ENCODE measurements around the gene F11. TPM values are rescaled to one million over a fixed set of nuclear protein-coding genes. Genes with fewer than 3 reads are reported as not detected.

F11 gene
- total and polyA plus RNA-seq, 7 donors: 0.08 to 0.22 (median 0.19) TPM; not detected in 4

GRCh38 chr4:186326391-186326790 is 60.4 kb downstream of the F11 start:
- TF ChIP-seq, protein P1, sequence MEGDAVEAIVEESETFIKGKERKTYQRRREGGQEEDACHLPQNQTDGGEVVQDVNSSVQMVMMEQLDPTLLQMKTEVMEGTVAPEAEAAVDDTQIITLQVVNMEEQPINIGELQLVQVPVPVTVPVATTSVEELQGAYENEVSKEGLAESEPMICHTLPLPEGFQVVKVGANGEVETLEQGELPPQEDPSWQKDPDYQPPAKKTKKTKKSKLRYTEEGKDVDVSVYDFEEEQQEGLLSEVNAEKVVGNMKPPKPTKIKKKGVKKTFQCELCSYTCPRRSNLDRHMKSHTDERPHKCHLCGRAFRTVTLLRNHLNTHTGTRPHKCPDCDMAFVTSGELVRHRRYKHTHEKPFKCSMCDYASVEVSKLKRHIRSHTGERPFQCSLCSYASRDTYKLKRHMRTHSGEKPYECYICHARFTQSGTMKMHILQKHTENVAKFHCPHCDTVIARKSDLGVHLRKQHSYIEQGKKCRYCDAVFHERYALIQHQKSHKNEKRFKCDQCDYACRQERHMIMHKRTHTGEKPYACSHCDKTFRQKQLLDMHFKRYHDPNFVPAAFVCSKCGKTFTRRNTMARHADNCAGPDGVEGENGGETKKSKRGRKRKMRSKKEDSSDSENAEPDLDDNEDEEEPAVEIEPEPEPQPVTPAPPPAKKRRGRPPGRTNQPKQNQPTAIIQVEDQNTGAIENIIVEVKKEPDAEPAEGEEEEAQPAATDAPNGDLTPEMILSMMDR (IDR thresholded peaks at IDR 0.05): no peak
- H3K36me3 ChIP-seq (ENCODE audit: insufficient read depth in 1 of 2, low read depth in 1 of 2): no peaks in the 10 kb centered on the region
- intact Hi-C loops (cut with DNase I): no loop called here

DNA sequence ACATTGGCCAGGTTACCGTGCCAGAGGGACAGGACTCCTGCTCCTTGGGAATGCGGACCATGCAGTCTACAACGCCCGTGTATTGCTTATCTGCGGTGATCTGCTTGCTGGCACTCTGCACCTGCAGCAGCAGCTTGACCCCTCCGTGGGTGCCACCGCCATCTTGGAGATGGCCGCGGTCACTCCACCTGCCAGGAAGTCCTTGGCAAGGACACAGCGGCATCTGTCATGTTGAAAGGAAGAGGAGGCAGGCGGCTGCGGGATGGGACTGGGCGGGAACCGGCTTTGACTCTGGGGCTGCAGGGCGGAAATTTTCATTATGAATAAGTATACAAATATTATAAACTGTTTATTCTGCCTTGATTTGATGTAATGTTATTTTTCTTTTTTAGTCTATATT is 63.4 kb downstream of the F11 start:
- H3K36me3 ChIP-seq (ENCODE audit: insufficient read depth in 1 of 2, low read depth in 1 of 2): no peaks in the 10 kb centered on the region
- no peak for DNase-seq
- 96 to 97% (median 96%) methylated on average over 15 of the region's 15 CpGs for WGBS, 3 donors
- H3K4me1 ChIP-seq: no peaks in the 10 kb centered on the region
- H3K27ac ChIP-seq: no peak overlapping the region
- H3K9me3 ChIP-seq: peaks cover 11% of the 10 kb centered on the region
- H3K27me3 ChIP-seq (ENCODE audit: insufficient read depth in 3 of 3, low read length in 2 of 3): no peaks in the 10 kb centered on the region
- intact Hi-C loops (cut with DNase I): no loop called here
- ATAC-seq: no peak
- H3K4me3 ChIP-seq: no peak overlapping the region
- TF ChIP-seq, protein P1 (IDR thresholded peaks at IDR 0.05): no peak

More at GRCh38 chr4:186326391-186326790, 60.4 kb downstream of the F11 start:
- Histone ChIP-seq H3K27ac (no peak overlapping the region), H3K9me3 (peaks cover 5% of the 10 kb centered on the region), H3K4me3 (no peak overlapping the region), H3K4me1 (no peaks in the 10 kb centered on the region), H3K27me3 (ENCODE audit: insufficient read depth in 3 of 3, low read length in 2 of 3) (no peaks in the 10 kb centered on the region)
- WGBS, 3 donors: 55 to 65% (median 60%) methylated on average over 3 of the region's 3 CpGs
- no peak for DNase-seq
- no peak for ATAC-seq

DNA sequence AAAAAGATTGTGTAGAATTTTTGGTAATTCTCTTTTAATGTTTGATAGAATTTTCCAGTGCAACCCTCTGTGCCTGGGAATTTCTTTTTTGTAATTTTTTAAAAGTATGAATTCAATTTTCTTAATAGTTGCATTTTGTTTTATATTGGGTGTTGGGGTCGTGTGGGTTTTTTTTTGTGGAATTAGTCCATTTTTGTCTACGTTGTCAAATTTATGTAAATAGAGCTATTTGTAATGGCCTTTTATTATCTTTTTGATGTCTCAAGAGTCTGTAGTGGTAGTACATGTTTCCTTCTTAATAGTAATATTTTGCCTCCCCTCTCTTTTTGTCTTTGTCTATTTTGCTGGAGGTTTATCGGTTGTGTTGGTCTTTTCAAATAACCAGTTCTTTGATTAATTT is 64.4 kb downstream of the F11 start:
- intact Hi-C loops (cut with DNase I): no loop called here
- H3K9me3 ChIP-seq: peaks cover 11% of the 10 kb centered on the region
- DNase-seq: no peak
- H3K36me3 ChIP-seq (ENCODE audit: insufficient read depth in 1 of 2, low read depth in 1 of 2): no peaks in the 10 kb centered on the region
- TF ChIP-seq, protein P1 (IDR thresholded peaks at IDR 0.05): no peak
- H3K4me1 ChIP-seq: no peaks in the 10 kb centered on the region
- no peak overlapping the region for H3K4me3 ChIP-seq
- no peaks in the 10 kb centered on the region for H3K27me3 ChIP-seq (ENCODE audit: insufficient read depth in 3 of 3, low read length in 2 of 3)
- ATAC-seq: no peak
- 93 to 95% (median 94%) methylated on average over 3 of the region's 3 CpGs for WGBS, 3 donors
- H3K27ac ChIP-seq: no peak overlapping the region

DNA sequence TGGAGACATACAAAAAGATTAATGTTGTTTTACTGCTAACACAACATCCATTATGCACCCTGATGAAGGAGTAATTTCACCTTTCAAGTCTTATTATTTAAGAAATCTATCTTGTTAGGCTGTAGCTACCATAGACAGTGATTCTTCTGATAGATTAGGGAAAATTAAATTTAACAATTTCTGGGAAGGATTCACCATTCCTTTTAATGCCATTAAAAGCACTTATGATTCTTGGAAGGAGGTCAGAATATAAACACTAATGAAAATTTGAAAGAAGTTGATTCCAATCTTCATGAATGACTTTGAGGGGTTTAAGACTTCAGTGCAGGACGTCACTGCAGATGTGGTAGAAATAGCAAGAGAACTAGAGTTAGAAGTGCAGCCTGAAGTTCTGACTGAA is 69.8 kb downstream of the F11 start:
- no peaks in the 10 kb centered on the region for H3K4me1 ChIP-seq
- DNase-seq (no peak), ATAC-seq (no peak)
- peaks cover 11% of the 10 kb centered on the region for H3K9me3 ChIP-seq
- WGBS, 3 donors: 35 to 59% (median 37%) methylated on average over 1 of the region's 1 CpG
- no peak overlapping the region for H3K27ac ChIP-seq
- intact Hi-C loops (cut with DNase I): no loop called here
- no peaks in the 10 kb centered on the region for H3K36me3 ChIP-seq (ENCODE audit: insufficient read depth in 1 of 2, low read depth in 1 of 2)
- TF ChIP-seq, protein P1 (IDR thresholded peaks at IDR 0.05): no peak
- no peak overlapping the region for H3K4me3 ChIP-seq
- H3K27me3 ChIP-seq (ENCODE audit: insufficient read depth in 3 of 3, low read length in 2 of 3): no peaks in the 10 kb centered on the region

Other genes with a start within 250 kb of the F11 start
- 1 to 10 TPM; 1.0 to 4.0 (median 1.7) TPM for gene TLR3, start 197.0 kb upstream of the F11 start, total RNA-seq
- under 1 TPM; 0.49 to 0.66 (median 0.49) TPM for gene TLR3, start 197.0 kb upstream of the F11 start, polyA plus RNA-seq
- gene FAM149A, start 161.5 kb upstream of the F11 start, total RNA-seq: 1 to 10 TPM; 3.3 to 9.0 (median 7.8) TPM
- gene FAM149A, start 161.5 kb upstream of the F11 start, polyA plus RNA-seq: 1 to 10 TPM; 1.0 to 5.8 (median 3.4) TPM
- gene CYP4V2, start 74.6 kb upstream of the F11 start, total RNA-seq: 1 to 10 TPM; 3.9 to 6.8 (median 4.8) TPM
- 1 to 10 TPM; 2.6 to 5.1 (median 5.0) TPM for gene CYP4V2, start 74.6 kb upstream of the F11 start, polyA plus RNA-seq
- under 1 TPM in 3 of 4 donors, not detected in 1; 0.29 to 0.91 (median 0.49) TPM for gene KLKB1, start 38.7 kb upstream of the F11 start, total RNA-seq
- under 1 TPM; 0.32 to 0.49 (median 0.44) TPM for gene KLKB1, start 38.7 kb upstream of the F11 start, polyA plus RNA-seq

All from psoas muscle (tissue), 8 donors.